GM12892 (cell line): Measurements from ENCODE around the gene UBR3.
"Not testable (repeated sequence)": the region's sequence is repeated elsewhere in the genome, so short reads cannot be mapped to it uniquely, and the experiment has no call there.

Source experiments
- DNase-seq: peaks from one replicate; pipeline ENCODE4 v3.0.0; 2011; ENCODE audit not compliant: insufficient read length
- FAIRE-seq: peaks from 2 replicates; lab custom pipeline; 2011; peaks lifted over from hg19 to GRCh38; lab: Jason Lieb, UNC
- POLR2A ChIP-seq: IDR thresholded peaks from 2 replicates; pipeline ENCODE4 v1.6.1; 2011; ENCODE audit warnings: low read depth, low read length, control low read depth
- POLR2AphosphoS5 ChIP-seq: IDR thresholded peaks from 2 replicates; pipeline ENCODE4 v1.6.1; 2011; ENCODE audit warnings: low read depth, low read length, control low read depth
- TAF1 ChIP-seq: IDR thresholded peaks from 2 replicates; pipeline ENCODE4 v1.6.1; 2011; ENCODE audit warnings: low read depth, mild to moderate bottlenecking, control low read depth, low read length, borderline replicate concordance

The UBR3 gene

GRCh38 chr2:169823996-169824372 lies 3.3 kb upstream of the UBR3 start:
- no peak for DNase-seq
- FAIRE-seq: no peak
- TF ChIP-seq POLR2A (no peak), POLR2AphosphoS5 (no peak), TAF1 (no peak)

GRCh38 chr2:169824373-169825333 lies 2.6 kb upstream of the UBR3 start, which contains the start of gene METTL5:
Gene METTL5 (minus strand): TSS chr2:169824905. CDS start chr2:169824597, 308 bp downstream.
- FAIRE-seq: peak; percentile 95
- DNase-seq: peak; percentile 76
- peak; percentile 83 for TF ChIP-seq POLR2AphosphoS5
- TF ChIP-seq POLR2A: peak; percentile 91
- TF ChIP-seq TAF1: peak; percentile 66

- peak; percentile 38 for DNase-seq
- TF ChIP-seq TAF1: no peak
- TF ChIP-seq POLR2AphosphoS5: no peak
- TF ChIP-seq POLR2A: no peak
- no peak for FAIRE-seq
Observed at GRCh38 chr2:169828141-169828811, 1.0 kb downstream of the UBR3 start.

- no peak for FAIRE-seq
- TF ChIP-seq TAF1 (no peak), POLR2AphosphoS5 (no peak), POLR2A (no peak)
- no peak for DNase-seq
Observed at GRCh38 chr2:169834401-169834800, 7.1 kb downstream of the UBR3 start.

GRCh38 chr2:169838743-169839489 lies 11.7 kb downstream of the UBR3 start:
- no peak for TF ChIP-seq TAF1
- no peak for TF ChIP-seq POLR2AphosphoS5
- no peak for TF ChIP-seq POLR2A
- DNase-seq (no peak), FAIRE-seq (no peak)

- DNase-seq: no peak
- no peak for FAIRE-seq
- no peak for TF ChIP-seq TAF1
Observed at GRCh38 chr2:169839954-169840746, 12.9 kb downstream of the UBR3 start.

GRCh38 chr2:169840747-169841142 lies 13.5 kb downstream of the UBR3 start:
- FAIRE-seq: no peak
- no peak for TF ChIP-seq TAF1
- no peak for TF ChIP-seq POLR2A
- no peak for TF ChIP-seq POLR2AphosphoS5
- DNase-seq: no peak

GRCh38 chr2:169841625-169842024 lies 14.4 kb downstream of the UBR3 start:
- DNase-seq, FAIRE-seq: not testable (repeated sequence)

GRCh38 chr2:169845016-169845415 lies 17.8 kb downstream of the UBR3 start:
- TF ChIP-seq TAF1: no peak
- TF ChIP-seq POLR2AphosphoS5: no peak
- no peak for TF ChIP-seq POLR2A
- FAIRE-seq (no peak), DNase-seq (no peak)

GRCh38 chr2:169848959-169849693 lies 21.9 kb downstream of the UBR3 start:
- not testable (repeated sequence) for DNase-seq, FAIRE-seq

- DNase-seq (no peak), FAIRE-seq (no peak)
- TF ChIP-seq TAF1 (no peak), POLR2AphosphoS5 (no peak), POLR2A (no peak)
Observed at GRCh38 chr2:169849710-169850109, 22.5 kb downstream of the UBR3 start.
